NT2/D1 (cell line): ENCODE data around the gene ZDHHC16.

Experiments used
- DNase-seq: peaks from one replicate; pipeline ENCODE4 v3.0.0-alpha.2; 2011; ENCODE audit warnings: low read depth, low spot score
- H3K27me3 ChIP-seq: 2 replicates; pipeline ENCODE4 v1.6.0; 2011; ENCODE audit warnings: mild to moderate bottlenecking; ENCODE audit not compliant: insufficient read length, insufficient read depth
- H3K36me3 ChIP-seq: 2 replicates; pipeline ENCODE4 v1.6.1; 2011; ENCODE audit warnings: mild to moderate bottlenecking, low read length, mixed read lengths; ENCODE audit not compliant: insufficient read depth, insufficient read length
- H3K4me1 ChIP-seq: 2 replicates; pipeline ENCODE4 v1.5.1; 2011; ENCODE audit not compliant: insufficient read depth, insufficient read length
- H3K4me3 ChIP-seq: 2 replicates; pipeline ENCODE4 v1.5.1; 2011; ENCODE audit warnings: low read depth; ENCODE audit not compliant: insufficient read length
- H3K9ac ChIP-seq: 2 replicates; pipeline ENCODE4 v1.6.0; 2011; ENCODE audit warnings: low read depth; ENCODE audit not compliant: insufficient read length
- H3K9me3 ChIP-seq: 2 replicates; pipeline ENCODE4 v1.5.1; 2011; ENCODE audit warnings: mild to moderate bottlenecking, low read length; ENCODE audit not compliant: insufficient read depth
- SUZ12 ChIP-seq: IDR thresholded peaks from 2 replicates; pipeline ENCODE4 v1.6.1; 2011; ENCODE audit not compliant: insufficient read length, insufficient read depth; ENCODE audit errors: extremely low read depth
- YY1 ChIP-seq: IDR thresholded peaks from 2 replicates; pipeline ENCODE4 v1.6.1; 2011; ENCODE audit not compliant: insufficient read length, insufficient read depth
- ZNF274 ChIP-seq: IDR thresholded peaks from 2 replicates; pipeline ENCODE4 v1.6.1; 2011; ENCODE audit warnings: mild to moderate bottlenecking, low read depth, low read length

The ZDHHC16 gene

GRCh38 chr10:97435211-97435610 is 10.8 kb upstream of the ZDHHC16 start:
- no peak for DNase-seq
- Histone ChIP-seq H3K36me3 (peaks cover 63% of the 10 kb centered on the region), H3K4me3 (no peak overlapping the region), H3K9me3 (no peaks in the 10 kb centered on the region), H3K9ac (no peak overlapping the region), H3K4me1 (no peaks in the 10 kb centered on the region), H3K27me3 (no peaks in the 10 kb centered on the region)
- TF ChIP-seq YY1 (no peak), ZNF274 (no peak), SUZ12 (no peak)

- Histone ChIP-seq H3K27me3 (no peaks in the 10 kb centered on the region), H3K36me3 (peaks cover 51% of the 10 kb centered on the region), H3K9me3 (no peaks in the 10 kb centered on the region), H3K9ac (no peak overlapping the region), H3K4me3 (no peak overlapping the region), H3K4me1 (no peaks in the 10 kb centered on the region)
- TF ChIP-seq ZNF274 (no peak), YY1 (no peak)
- no peak for DNase-seq
Measured at GRCh38 chr10:97442277-97442676, 3.7 kb upstream of the ZDHHC16 start.

GRCh38 chr10:97444212-97444611 is 1.8 kb upstream of the ZDHHC16 start:
- TF ChIP-seq SUZ12 (no peak), ZNF274 (no peak), YY1 (no peak)
- H3K9ac ChIP-seq, result no peak overlapping the region

GRCh38 chr10:97445357-97445721 is 636 bp upstream of the ZDHHC16 start:
- Histone ChIP-seq H3K4me1 (no peaks in the 10 kb centered on the region), H3K9ac (peak overlapping the region; percentile 73), H3K9me3 (no peaks in the 10 kb centered on the region), H3K4me3 (peak overlapping the region; percentile 91), H3K27me3 (no peaks in the 10 kb centered on the region), H3K36me3 (peaks cover 48% of the 10 kb centered on the region)
- TF ChIP-seq YY1 (no peak), SUZ12 (no peak), ZNF274 (no peak)
- DNase-seq, result no peak

More at GRCh38 chr10:97444212-97444611, 1.8 kb upstream of the ZDHHC16 start:
- H3K27me3 ChIP-seq, result no peaks in the 10 kb centered on the region
- H3K4me3 ChIP-seq, result no peak overlapping the region
- no peak for DNase-seq
- no peaks in the 10 kb centered on the region for H3K4me1 ChIP-seq
- no peaks in the 10 kb centered on the region for H3K9me3 ChIP-seq
- H3K36me3 ChIP-seq, result peaks cover 51% of the 10 kb centered on the region

GRCh38 chr10:97450828-97451227 is 4.9 kb downstream of the ZDHHC16 start:
- Histone ChIP-seq H3K4me3 (no peak overlapping the region), H3K27me3 (no peaks in the 10 kb centered on the region), H3K9me3 (no peaks in the 10 kb centered on the region), H3K9ac (no peak overlapping the region), H3K4me1 (peaks cover 3% of the 10 kb centered on the region), H3K36me3 (peaks cover 70% of the 10 kb centered on the region)
- TF ChIP-seq YY1 (no peak), SUZ12 (no peak), ZNF274 (no peak)
- DNase-seq, result no peak

- H3K27me3 ChIP-seq, result no peaks in the 10 kb centered on the region
- peaks cover 78% of the 10 kb centered on the region for H3K36me3 ChIP-seq
- peaks cover 3% of the 10 kb centered on the region for H3K4me1 ChIP-seq
- TF ChIP-seq ZNF274 (no peak), SUZ12 (no peak), YY1 (no peak)
- H3K9me3 ChIP-seq, result no peaks in the 10 kb centered on the region
- DNase-seq, result no peak
- no peak overlapping the region for H3K4me3 ChIP-seq
- no peak overlapping the region for H3K9ac ChIP-seq
Measured at GRCh38 chr10:97451605-97452004, 5.6 kb downstream of the ZDHHC16 start.

GRCh38 chr10:97452352-97452751 is 6.4 kb downstream of the ZDHHC16 start:
- Histone ChIP-seq H3K4me3 (no peak overlapping the region), H3K4me1 (peaks cover 3% of the 10 kb centered on the region), H3K9ac (no peak overlapping the region), H3K9me3 (no peaks in the 10 kb centered on the region), H3K36me3 (peaks cover 80% of the 10 kb centered on the region), H3K27me3 (no peaks in the 10 kb centered on the region)
- TF ChIP-seq YY1 (no peak), SUZ12 (no peak), ZNF274 (no peak)
- DNase-seq, result no peak

GRCh38 chr10:97454330-97455036 is 8.5 kb downstream of the ZDHHC16 start:
- TF ChIP-seq ZNF274 (no peak), YY1 (no peak), SUZ12 (no peak)
- Histone ChIP-seq H3K27me3 (no peaks in the 10 kb centered on the region), H3K36me3 (peaks cover 88% of the 10 kb centered on the region), H3K4me3 (no peak overlapping the region), H3K9me3 (no peaks in the 10 kb centered on the region), H3K4me1 (peaks cover 3% of the 10 kb centered on the region), H3K9ac (no peak overlapping the region)
- no peak for DNase-seq
